Endothelial cell (in vitro differentiated cells): ENCODE results near the gene RBM14. TPM values are rescaled to one million over a fixed set of nuclear protein-coding genes. Genes with fewer than 3 reads are reported as not detected.

Source experiments
- DNase-seq: peaks from one replicate; pipeline ENCODE4 v3.0.0; 2021; ENCODE audit warnings: low spot score
- H3K27ac Mint-ChIP-seq: one replicate; pipeline ENCODE4 v1.8.0; 2021; ENCODE audit warnings: mixed read lengths, inconsistent platforms; ENCODE audit not compliant: unreplicated experiment
- H3K27me3 Mint-ChIP-seq: one replicate; pipeline ENCODE4 v1.8.0; 2021; ENCODE audit warnings: mild to moderate bottlenecking, moderate library complexity, mixed read lengths, inconsistent platforms; ENCODE audit not compliant: unreplicated experiment
- H3K36me3 Mint-ChIP-seq: one replicate; pipeline ENCODE4 v1.8.0; 2021; ENCODE audit warnings: mild to moderate bottlenecking, low read depth, mixed read lengths, inconsistent platforms; ENCODE audit not compliant: unreplicated experiment
- H3K4me1 Mint-ChIP-seq: one replicate; pipeline ENCODE4 v1.8.0; 2021; ENCODE audit warnings: mild to moderate bottlenecking, mixed read lengths, inconsistent platforms; ENCODE audit not compliant: unreplicated experiment
- H3K4me3 Mint-ChIP-seq: one replicate; pipeline ENCODE4 v1.8.0; 2021; ENCODE audit warnings: mild to moderate bottlenecking, mixed read lengths, inconsistent platforms; ENCODE audit not compliant: unreplicated experiment
- H3K9me3 Mint-ChIP-seq: one replicate; pipeline ENCODE4 v1.8.0; 2021; ENCODE audit warnings: mixed read lengths, inconsistent platforms; ENCODE audit not compliant: unreplicated experiment
- CTCF ChIP-seq: fragments of 200-600 bp; sonication (generic); IDR thresholded peaks from one replicate; pipeline ENCODE4 v1.5.0; 2021; ENCODE audit warnings: antibody characterized with exemption; ENCODE audit not compliant: unreplicated experiment
- total RNA-seq: library from RNA; stranded (reverse); fragmentation: NEBNext Ultra II Directional; extraction: Animal tissue kit (Norgen Biotek cat#: 25700); gene quantifications from one replicate; pipeline ENCODE4 v1.2.1, GENCODE V29; 2021; ENCODE audit not compliant: unreplicated experiment

The RBM14 gene
- total RNA-seq, 1 donor from 2014 or later: 84.2 TPM

- Mint-ChIP-seq H3K9me3 (no peaks in the 10 kb centered on the region), H3K36me3 (peaks cover 55% of the 10 kb centered on the region), H3K4me1 (peaks cover 66% of the 10 kb centered on the region), H3K27me3 (peaks cover 10% of the 10 kb centered on the region), H3K27ac (no peak overlapping the region), H3K4me3 (peak overlapping the region; percentile 56)
- TF ChIP-seq CTCF: no peak
- no peak for DNase-seq
Observed at GRCh38 chr11:66643745-66644437, 27.5 kb downstream of the RBM14 start.

GRCh38 chr11:66646828-66647227, 30.4 kb downstream of the RBM14 start:
- H3K36me3 Mint-ChIP-seq: peaks cover 47% of the 10 kb centered on the region
- H3K27ac Mint-ChIP-seq: no peak overlapping the region
- H3K4me1 Mint-ChIP-seq: peaks cover 45% of the 10 kb centered on the region

GRCh38 chr11:66649903-66650302, 33.5 kb downstream of the RBM14 start:
- Mint-ChIP-seq H3K9me3 (no peaks in the 10 kb centered on the region), H3K36me3 (peaks cover 37% of the 10 kb centered on the region), H3K27me3 (no peaks in the 10 kb centered on the region), H3K4me1 (peaks cover 18% of the 10 kb centered on the region), H3K4me3 (peak overlapping the region; percentile 56), H3K27ac (no peak overlapping the region)
- DNase-seq: no peak
- TF ChIP-seq CTCF: no peak

More at GRCh38 chr11:66646828-66647227, 30.4 kb downstream of the RBM14 start:
- TF ChIP-seq CTCF: no peak
- Mint-ChIP-seq H3K4me3 (no peak overlapping the region), H3K9me3 (no peaks in the 10 kb centered on the region), H3K27me3 (peaks cover 6% of the 10 kb centered on the region)
- no peak for DNase-seq

GRCh38 chr11:66651016-66651415, 34.6 kb downstream of the RBM14 start:
- TF ChIP-seq CTCF: no peak

GRCh38 chr11:66652651-66653050, 36.2 kb downstream of the RBM14 start:
- no peak for TF ChIP-seq CTCF
- Mint-ChIP-seq H3K27me3 (no peaks in the 10 kb centered on the region), H3K4me1 (peaks cover 3% of the 10 kb centered on the region), H3K27ac (no peak overlapping the region), H3K36me3 (peaks cover 18% of the 10 kb centered on the region), H3K4me3 (no peak overlapping the region), H3K9me3 (no peaks in the 10 kb centered on the region)
- no peak for DNase-seq

More at GRCh38 chr11:66651016-66651415, 34.6 kb downstream of the RBM14 start:
- no peak overlapping the region for H3K4me3 Mint-ChIP-seq
- DNase-seq: no peak
- no peaks in the 10 kb centered on the region for H3K9me3 Mint-ChIP-seq
- H3K36me3 Mint-ChIP-seq: peaks cover 30% of the 10 kb centered on the region
- no peaks in the 10 kb centered on the region for H3K27me3 Mint-ChIP-seq
- peaks cover 7% of the 10 kb centered on the region for H3K4me1 Mint-ChIP-seq
- H3K27ac Mint-ChIP-seq: no peak overlapping the region
